Measurements from ENCODE around the gene SPNS2. TPM values are rescaled to one million over a fixed set of nuclear protein-coding genes. Genes with fewer than 3 reads are reported as not detected.

The SPNS2 gene, protein sequence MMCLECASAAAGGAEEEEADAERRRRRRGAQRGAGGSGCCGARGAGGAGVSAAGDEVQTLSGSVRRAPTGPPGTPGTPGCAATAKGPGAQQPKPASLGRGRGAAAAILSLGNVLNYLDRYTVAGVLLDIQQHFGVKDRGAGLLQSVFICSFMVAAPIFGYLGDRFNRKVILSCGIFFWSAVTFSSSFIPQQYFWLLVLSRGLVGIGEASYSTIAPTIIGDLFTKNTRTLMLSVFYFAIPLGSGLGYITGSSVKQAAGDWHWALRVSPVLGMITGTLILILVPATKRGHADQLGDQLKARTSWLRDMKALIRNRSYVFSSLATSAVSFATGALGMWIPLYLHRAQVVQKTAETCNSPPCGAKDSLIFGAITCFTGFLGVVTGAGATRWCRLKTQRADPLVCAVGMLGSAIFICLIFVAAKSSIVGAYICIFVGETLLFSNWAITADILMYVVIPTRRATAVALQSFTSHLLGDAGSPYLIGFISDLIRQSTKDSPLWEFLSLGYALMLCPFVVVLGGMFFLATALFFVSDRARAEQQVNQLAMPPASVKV
- polyA plus RNA-seq (ENCODE audit: insufficient read depth in 1 of 5, insufficient read length in 5 of 5, low replicate concordance in 1 of 5), result 10 to 100 TPM; 17.3 to 30.7 (median 23.5) TPM
- long read RNA-seq, donor 1, transcript SPNS2-201 (13 exons, 3,447 nt), result major isoform, 5 of 11 reads
- long read RNA-seq, donor 1, partial matches to known transcripts, result 6 of 11 reads
- long read RNA-seq, donor 1, other reads (novel, unspliced or antisense), result 0 of 11 reads
- long read RNA-seq, donor 2, partial matches to known transcripts, result 0 of 3 reads
- long read RNA-seq, donor 2, other reads (novel, unspliced or antisense), result 0 of 3 reads
- long read RNA-seq, donor 3, partial matches to known transcripts, result 58 of 62 reads
- long read RNA-seq, donor 3, other reads (novel, unspliced or antisense), result 0 of 62 reads
- long read RNA-seq, donor 4, partial matches to known transcripts, result 5 of 5 reads
- long read RNA-seq, donor 4, other reads (novel, unspliced or antisense), result 0 of 5 reads
- long read RNA-seq, donor 5, partial matches to known transcripts, result 0 of 3 reads
- long read RNA-seq, donor 5, other reads (novel, unspliced or antisense), result 0 of 3 reads
- long read RNA-seq, donor 6, transcript SPNS2-201 (13 exons, 3,447 nt), result major isoform, 5 of 5 reads
- long read RNA-seq, donor 6, partial matches to known transcripts, result 0 of 5 reads
- long read RNA-seq, donor 6, other reads (novel, unspliced or antisense), result 0 of 5 reads
- long read RNA-seq, donor 7, partial matches to known transcripts, result 72 of 75 reads
- long read RNA-seq, donor 7, other reads (novel, unspliced or antisense), result 0 of 75 reads
- long read RNA-seq, donor 8, partial matches to known transcripts, result 0 of 2 reads
- long read RNA-seq, donor 8, other reads (novel, unspliced or antisense), result 0 of 2 reads

DNA sequence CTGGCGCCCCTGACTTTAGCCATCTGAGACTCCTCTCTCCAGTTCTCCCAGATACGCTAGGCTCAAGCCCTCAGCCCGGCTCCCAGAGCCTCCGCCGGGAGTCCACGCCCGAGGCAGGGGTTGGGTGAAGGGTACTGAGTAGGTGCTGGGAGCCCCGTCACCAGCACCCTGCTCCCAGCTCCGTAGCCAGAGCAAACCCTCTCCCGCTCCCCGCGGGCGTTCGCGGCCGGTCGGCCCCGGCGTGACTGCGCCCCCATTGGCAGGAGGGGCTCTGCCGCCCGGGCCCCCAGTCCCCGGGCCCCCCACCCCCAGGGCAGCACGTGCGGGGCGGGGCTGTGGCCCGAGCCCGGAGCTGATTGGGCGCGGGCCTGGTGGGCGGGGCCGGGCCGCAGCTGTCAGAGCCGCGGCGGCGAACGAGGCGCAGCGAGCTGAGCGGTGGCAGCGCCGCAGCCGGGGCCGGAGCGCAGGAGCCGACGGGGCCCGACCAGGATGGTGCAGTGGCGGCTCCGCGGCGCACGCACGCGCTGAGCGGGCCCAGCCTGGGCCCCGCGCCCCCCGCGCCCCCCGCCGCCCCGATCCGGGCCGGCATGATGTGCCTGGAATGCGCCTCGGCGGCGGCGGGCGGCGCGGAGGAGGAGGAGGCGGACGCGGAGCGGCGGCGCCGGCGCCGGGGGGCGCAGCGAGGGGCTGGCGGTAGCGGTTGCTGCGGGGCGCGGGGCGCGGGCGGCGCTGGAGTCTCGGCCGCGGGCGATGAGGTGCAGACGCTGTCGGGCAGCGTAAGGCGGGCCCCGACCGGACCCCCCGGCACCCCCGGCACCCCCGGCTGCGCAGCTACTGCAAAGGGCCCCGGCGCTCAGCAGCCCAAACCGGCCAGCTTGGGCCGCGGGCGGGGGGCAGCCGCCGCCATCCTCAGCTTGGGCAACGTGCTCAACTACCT is at the start of gene SPNS2:
SPNS2 (plus strand) TSS at position 421 of the 937 bp plus-strand sequence; CDS start at position 588, 167 bp downstream.
- DNase-seq, result no peak

DNA sequence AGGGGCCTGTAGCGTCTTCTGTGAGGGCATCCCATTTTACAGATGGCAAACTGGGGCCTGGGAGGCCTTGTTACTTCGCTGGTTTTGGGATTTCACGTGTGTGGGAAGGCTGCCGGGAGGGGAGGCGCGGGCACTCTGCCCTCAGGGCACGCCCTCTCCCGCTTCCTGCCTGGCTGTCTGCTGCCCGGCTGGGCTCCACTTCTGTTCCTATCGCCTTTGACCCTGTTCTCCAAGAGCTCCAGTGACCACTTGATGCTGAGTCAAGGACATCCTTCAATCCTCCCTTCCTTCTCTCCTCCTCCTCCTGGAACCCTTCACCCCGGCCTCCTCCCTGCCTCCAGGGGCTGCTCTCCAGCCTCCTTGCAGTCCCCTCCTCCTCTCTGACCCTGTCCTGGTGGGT is 48.9 kb upstream of the SPNS2 start:
- no peak for DNase-seq

DNA sequence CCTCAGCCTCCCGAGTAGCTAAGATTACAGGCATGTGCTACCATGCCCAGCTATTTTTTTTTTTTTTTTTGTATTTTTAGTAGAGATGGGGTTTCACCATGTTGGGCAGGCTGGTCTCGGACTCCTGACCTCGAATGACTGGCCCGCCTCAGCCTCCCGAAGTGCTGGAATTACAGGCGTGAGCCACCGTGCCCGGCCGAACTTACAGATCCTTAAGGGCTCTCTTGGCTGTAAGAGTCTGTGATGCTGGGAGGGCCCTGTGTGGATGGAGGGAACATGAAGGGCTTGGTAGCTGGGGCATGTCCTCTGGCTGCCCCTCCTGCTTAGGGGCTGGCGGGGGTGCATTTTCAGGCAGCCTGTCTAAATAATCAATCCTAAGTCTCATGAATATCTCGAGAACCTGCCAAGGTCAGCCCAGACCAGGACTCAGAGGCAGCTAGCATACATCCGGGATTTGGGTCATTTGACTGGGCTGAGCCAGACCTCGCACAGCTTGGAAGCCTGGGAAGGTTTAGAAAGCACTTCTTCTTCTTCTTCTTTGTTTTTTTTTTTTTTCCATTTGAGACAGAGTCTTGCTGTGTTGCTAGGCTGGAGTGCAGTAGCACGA is 47.9 kb upstream of the SPNS2 start:
- DNase-seq, result no peak

DNA sequence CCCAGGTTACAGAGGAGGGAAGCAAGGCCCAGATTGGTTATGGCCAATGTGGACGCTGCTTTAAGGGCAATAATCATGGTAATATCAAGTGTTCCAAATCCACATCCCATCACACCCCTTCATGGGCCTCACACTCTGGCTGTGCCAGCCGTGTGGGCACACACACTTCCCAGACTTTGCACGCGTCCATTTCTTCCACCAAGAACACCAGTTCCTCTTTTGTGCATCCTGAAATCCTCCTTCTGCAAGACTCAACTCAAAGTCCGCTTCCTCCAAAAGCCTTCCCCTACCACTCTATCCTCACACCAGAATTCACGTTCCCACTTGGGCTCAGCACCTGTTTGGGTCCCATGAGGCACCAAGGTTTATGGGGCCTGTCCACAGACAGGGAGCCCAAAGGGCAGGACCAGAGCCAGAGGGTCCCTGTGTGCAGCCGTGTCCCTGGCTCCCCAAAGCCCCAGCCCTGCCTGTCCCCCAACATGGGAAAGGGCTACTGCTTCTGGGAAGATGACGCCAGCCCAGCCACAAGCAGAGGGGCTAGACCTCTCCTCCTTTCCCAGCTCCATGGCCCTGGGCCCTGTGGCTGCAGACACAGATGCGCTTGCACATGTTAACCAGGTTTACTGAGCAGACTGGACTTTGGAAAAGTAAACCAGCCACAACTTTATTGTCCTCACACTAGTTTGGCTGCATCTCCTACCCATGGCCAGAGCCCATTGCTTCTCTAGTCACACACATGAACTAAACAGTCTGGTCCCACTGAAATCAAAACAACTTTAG is 44.7 kb upstream of the SPNS2 start:
- no peak for DNase-seq

DNA sequence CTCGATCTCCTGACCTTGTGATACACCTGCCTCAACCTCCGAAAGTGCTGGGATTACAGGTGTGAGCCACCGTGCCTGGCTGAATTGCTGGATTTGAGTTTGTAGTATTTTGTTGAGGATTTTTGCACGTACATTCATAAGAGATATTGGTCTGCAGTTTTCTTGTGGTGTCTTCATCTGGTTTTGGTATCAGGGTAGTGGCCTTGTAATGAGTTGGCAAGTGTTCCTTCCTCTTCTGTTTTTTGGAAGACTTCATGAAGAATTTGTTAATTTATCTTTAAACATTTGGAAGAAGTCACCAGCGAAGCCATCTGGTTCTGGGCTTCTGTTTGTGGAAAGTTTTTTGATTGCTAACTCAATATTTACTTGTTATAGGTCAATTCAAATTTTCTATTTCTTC is 38.0 kb upstream of the SPNS2 start:
- no peak for DNase-seq

DNA sequence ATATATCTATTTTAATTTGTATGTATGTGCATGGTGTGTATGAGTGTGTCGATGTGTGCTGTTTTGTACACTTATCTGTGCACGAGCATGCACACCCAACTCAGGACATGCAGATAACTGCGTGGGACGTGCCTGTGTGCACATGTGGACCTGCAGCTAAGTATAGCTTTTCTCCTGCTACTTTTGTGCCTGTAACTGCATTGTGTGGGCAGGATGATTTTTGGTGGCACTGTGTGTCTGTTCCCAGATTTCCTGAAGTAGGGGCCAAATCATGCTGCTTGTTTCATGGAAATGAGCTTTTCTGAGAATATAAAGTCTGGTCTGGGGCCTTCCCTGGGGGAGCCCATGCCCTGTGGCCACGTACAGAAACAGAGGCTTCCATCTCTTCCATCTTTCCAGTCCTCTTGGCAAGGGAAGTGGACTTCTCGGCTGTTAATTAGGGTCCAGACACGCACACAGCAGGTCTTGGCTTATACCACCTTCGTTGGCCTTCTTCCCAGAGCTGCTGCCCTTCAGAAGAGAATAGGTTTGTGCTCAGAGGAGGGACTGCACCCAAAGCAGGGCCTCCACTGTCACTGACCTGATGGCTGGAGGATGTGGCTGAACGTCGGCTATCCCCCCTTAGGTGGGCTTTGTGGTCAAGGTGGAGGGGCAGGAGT is 34.7 kb upstream of the SPNS2 start:
- no peak for DNase-seq

DNA sequence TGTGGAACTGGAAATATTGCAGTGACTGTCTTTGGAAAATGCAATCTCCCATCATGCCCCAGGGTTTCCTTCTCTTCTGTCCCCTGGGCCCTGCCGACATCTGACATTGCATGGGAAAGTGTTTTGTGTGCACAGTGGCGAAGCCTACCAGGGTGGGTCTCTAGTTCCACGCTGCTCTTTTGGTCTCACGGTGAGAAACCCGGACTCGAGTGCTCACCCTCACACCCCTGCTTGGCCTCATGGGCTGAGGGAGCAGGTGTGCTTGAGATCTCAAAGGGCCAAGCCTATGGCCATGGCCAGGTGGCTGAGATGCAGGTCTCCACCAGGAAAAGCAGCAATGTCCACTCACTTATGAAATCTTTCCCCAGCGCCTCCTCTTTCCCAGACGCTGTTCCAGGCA is 32.9 kb upstream of the SPNS2 start:
- no peak for DNase-seq

DNA sequence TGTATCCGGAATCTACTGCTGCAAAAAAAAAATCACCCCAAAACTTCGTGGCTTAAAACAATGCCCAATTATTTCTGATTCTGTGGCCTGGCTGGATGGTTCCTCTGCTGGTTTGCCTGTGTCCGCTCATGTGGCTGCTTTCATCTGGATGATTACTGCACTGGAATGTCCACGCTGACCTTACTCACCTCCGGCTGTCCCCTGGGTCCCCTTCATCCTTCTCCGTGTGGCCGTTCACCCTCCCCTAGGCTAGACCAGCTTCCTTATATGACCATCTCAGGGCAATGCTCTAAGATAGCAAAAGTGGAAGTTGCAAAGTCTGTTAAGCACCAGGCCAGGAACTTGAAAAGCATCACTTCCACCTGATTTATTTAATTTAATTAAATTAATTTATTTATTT is 31.4 kb upstream of the SPNS2 start:
- no peak for DNase-seq

DNA sequence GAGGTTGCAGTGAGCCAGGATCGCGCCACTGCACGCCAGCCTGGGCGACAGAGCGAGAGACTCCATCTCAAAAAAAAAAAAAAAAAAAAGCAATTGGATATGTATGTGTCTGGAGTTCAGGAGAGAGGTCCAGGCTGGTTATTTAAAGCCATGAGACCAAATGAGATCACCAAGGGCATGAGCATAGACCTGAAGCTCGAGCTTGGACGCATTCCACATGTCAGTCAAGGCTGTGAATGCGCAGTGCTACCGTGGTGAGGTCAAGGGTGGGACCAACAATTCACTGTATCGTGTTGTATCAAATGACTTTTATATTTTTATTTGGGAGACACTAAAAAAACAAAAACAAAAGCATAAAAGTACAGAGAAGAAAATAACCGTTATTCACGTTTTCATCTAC is 29.1 kb upstream of the SPNS2 start:
- no peak for DNase-seq

DNA sequence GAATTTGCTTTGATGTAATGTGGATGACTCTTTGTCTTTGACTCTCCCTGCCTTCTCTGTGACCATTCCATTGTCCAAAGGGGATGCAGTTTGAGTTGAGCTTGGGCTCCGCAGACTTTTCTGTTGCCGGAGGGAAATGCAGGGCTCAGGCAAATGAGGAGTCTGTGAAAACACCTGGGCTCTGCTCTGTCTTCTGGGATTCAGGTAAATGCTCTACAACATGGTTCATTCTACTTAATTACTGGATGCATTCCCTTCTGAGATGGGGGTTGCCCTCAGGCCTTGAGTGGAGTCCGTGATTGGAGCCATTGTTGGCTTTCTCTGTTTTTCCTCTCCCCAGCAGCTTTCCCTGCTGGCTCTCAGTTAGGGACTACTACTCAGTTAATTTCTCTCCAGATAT is 26.4 kb upstream of the SPNS2 start:
- no peak for DNase-seq

DNA sequence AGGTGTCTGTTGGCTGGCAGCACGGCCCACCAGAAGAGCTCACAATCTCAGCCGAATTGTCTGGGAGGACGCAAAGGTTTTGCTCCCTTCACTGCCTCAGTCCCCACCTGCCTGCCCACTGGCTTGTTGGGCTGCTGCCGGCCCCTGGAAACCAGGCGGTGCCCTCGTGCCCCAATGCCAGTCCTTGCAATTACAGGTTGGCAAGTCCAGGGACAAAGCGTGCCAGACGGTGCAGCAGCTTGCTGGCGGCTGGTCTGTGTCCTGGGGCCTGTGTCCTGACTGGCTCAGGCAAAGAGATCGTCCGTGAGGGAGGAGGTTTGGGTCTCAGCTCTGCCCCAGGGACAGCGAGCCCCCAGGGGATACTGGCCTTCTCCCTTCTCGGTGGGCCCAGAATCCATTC is 24.6 kb upstream of the SPNS2 start:
- no peak for DNase-seq

DNA sequence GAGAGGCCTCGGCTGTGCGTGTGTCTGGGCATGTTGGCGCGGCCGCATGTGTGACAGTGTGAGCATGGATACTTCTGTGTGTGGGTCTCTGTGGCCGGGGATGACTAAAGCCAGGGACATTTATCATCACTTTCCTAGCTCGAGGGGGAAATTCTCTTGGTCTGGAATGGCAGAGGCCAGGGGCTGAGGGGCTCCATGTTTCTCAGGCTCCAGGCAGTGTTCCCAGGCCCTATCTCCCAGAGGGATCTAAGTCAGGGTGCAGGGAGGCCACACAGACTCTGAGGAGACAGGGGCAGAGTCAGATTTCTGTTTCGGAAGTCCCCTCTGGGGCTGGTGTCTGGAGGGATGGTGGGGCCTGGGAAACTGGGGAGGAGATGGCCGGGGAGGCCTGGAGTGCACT is 23.7 kb upstream of the SPNS2 start:
- no peak for DNase-seq

DNA sequence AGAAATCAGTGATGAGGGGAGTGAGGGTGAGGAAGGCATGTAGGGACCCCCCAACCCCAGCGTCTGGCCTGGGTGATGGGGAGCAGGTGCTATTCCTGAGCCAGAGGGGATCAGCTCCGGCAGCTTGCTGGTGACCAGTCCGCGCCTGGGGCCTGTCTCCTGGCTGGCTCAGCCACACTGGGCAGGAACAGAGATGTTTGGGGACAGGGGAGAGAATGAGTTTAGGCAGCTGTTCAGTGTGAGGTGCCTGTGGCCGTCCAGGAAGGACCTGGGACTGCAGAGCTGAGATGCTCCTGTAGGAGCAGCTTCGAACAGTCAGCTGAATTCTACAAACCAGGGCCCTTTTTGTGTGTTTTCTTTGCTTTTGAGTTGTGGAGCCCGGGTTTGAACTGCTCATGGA is 23.2 kb upstream of the SPNS2 start:
- no peak for DNase-seq

DNA sequence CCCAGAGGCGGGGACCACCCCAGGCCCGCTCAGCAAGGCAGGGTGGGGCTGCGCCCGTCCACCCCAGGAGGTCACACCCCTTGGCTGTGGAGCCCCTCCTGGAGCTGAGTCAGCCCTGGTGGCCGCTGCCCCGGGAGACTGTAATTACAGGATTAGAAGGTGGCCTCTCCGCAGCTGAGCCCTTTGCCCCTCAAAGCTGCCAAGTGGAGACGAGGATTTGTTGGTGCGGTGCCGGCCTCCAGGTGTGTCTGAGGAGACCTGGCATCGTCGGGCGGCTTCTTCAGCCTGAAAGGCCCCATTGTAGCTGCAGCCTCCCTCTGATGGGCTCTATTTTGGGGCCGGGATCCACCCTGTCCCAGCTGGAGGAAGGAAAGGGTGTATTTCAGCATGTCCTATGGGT is 22.7 kb upstream of the SPNS2 start:
- no peak for DNase-seq

DNA sequence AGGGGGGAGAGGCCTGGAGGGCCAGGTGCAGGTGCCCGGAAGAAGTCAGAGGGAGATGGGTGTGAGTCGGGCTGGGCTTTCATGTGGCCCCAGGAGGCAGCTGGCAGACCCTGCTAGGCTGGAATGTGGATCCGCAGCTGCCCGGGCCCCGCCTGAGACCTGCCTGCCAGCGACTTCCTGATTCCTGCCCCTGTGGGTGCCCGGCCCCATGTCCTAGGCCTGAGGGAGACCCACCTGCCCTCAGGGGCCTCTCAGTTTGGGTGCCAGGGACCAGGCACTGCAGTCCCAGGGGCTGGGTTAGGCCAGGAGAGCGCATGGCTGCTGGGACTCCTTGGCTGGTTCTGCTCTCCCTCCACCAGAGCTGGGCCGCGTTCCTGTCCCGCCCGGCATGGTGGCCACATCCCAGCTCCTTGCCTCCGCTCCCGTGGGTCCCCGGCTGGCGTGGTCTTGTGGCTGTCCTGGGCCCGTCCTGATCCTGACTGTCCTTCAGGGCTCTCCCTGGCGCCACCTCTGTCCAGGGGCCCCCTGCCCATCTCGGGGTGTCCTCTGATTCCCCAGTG is 22.1 kb upstream of the SPNS2 start:
- no peak for DNase-seq

DNA sequence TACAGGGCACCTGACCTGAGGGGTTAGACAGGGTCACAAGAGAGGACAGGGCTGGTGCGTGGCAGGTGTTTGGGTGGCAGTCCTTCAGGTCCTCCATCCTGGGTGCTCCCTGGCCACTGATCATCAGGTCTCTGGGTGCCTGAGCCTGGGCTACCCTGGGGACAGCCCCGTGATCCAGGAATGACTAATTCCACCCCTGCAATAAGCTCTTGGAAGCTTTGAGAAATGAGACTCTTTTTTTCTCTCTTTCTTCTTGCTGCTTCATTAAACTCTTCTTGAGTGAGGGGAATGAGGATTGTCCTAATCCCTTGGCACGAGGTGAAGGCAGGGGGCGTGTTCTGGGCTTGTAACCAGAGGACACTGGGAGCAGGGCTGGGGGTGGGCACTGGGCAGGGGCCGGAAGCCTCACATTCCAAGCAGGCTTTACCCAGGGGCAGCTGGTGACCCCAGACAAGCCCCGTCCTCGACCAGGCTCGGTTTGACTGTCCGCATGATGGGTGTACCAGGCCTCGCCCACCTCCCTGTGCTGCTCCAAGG is 21.4 kb upstream of the SPNS2 start:
- no peak for DNase-seq

DNA sequence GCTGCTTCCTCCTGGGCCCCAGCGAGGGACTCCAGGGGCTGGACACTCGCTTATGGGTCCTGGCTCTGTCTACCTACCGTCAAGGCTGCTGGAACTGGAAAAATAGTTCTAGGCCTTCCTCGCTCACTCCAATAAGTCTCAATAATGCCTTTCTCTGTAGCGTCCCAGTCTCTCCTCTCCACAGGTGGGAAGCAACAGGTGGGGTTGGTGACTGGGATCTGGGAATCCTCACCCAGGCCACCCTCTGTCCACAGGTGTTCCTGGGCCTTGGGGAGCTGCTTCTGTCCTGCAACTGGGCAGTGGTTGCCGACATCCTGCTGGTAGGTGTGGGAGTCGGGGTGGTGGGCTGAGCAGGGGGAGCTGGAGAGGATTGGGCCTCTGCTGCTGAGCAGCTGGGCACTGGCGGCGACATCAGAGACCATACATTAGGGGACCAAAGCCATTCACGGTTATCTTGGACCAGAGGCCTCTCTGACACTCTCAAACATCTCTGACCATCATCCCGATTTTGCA is 20.3 kb upstream of the SPNS2 start:
- DNase-seq, result no peak

Data from right lung (tissue), 10 donors.